ENCODE results near the gene DMTF1. TPM values are rescaled to one million over a fixed set of nuclear protein-coding genes. Genes with fewer than 3 reads are reported as not detected.

The DMTF1 gene
- total RNA-seq, 1 donor from 2014 or later, result 123 TPM

GRCh38 chr7:87146740-87147386, 5.4 kb upstream of the DMTF1 start:
- intact Hi-C loops (cut with micrococcal nuclease), result no loop called here

GRCh38 chr7:87147500-87147899, 4.8 kb upstream of the DMTF1 start:
- intact Hi-C loops (cut with micrococcal nuclease), result no loop called here

DNA sequence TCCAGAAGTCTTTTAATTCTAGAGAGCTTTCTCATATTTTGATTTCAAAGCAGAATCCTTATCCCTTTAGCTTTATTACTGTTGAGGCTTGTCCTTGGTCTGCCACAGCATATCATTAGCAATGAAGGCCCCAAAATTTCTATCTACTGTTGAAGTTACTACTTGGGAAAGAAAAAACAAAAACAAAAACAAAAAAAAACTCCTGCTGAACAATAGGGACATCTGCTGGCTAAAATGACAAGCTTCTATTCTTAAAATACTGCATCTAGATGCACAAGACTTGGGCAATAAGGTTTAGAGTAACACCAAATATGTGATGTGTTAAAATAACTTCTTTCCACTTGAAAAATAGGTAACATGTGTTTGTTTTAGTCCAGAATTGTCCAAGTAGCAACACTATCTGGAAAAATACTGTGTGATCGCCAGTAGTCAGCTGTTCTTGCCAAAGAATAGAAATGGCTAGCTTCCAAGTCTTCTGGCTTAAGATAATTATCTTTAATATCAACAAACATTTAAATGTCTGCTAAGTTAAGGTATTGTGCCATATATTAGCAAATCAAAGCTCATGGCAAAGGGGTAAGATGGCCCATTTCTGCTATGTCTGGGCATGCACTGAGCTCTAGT, 3.8 kb upstream of the DMTF1 start:
- intact Hi-C loops (cut with micrococcal nuclease), result loop anchor here (1.0 kb wide), 3 partner anchors 89 to 222 kb away; no protein-coding TSS in a partner anchor

GRCh38 chr7:87151002-87151728, 1.1 kb upstream of the DMTF1 start:
- intact Hi-C loops (cut with micrococcal nuclease), result loop anchor here (5.0 to 10.0 kb wide), 2 partner anchors 46 to 1064 kb away; no protein-coding TSS in a partner anchor

- intact Hi-C loops (cut with micrococcal nuclease), result loop anchor here (1.0 to 10.0 kb wide), 7 partner anchors 46 to 1063 kb away; partner anchors contain the start of genes CROT, ELAPOR2 and TMEM243
Observed at GRCh38 chr7:87151729-87152111, 533 bp upstream of the DMTF1 start.

- intact Hi-C loops (cut with micrococcal nuclease), result loop anchor here (1.0 to 10.0 kb wide), 9 partner anchors 44 to 1062 kb away; partner anchors contain the start of genes CROT, DBF4, ELAPOR2 and RUNDC3B
Observed at GRCh38 chr7:87152897-87153641, 816 bp downstream of the DMTF1 start.

DNA sequence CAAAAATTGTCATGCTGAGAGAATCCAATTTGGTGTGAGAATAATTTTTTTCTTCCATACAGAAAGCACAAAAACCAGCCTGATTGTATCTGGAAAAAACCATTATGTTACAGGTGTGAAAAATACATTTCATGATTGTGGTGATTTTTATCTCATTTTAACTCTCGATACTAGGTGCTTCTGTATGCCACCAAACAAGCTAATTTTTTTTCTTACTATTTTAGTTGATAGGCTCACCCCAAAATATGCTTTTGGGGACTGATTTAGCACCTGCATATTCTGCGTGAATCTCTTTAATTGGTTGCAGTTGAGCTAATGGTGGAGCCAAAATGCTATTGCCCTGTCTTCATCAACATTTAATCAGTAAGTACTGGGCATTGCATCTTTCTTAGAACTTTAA, 1.9 kb downstream of the DMTF1 start:
- intact Hi-C loops (cut with micrococcal nuclease), result loop anchor here (1.0 to 10.0 kb wide), 3 partner anchors 9 to 1061 kb away; no protein-coding TSS in a partner anchor

DNA sequence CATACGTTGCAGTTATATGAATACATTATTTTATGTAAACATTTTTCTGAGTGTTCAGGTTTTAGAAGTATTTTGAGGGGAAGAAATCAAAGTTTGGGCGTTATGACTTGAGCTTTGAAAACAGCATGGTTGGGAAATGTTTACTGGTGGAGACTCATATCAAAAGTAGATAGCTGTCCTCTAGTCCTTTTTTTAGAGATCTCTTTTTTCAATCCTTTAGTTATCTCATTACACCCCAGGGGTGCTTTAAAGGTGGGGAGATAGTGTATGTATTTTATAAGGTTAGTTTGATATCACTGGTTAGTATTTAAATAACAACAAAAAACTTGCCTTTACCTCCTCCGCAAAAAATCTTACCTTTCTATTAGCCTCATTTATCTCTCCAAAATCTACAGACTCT, 2.3 kb downstream of the DMTF1 start:
- intact Hi-C loops (cut with micrococcal nuclease), result loop anchor here (1.0 to 10.0 kb wide), 3 partner anchors 9 to 1060 kb away; no protein-coding TSS in a partner anchor

- intact Hi-C loops (cut with micrococcal nuclease), result loop anchor here (10.0 kb wide), 1 partner anchor 1059 kb away; no protein-coding TSS in a partner anchor
Observed at GRCh38 chr7:87155788-87156187, 3.5 kb downstream of the DMTF1 start.

GRCh38 chr7:87156709-87157108, 4.5 kb downstream of the DMTF1 start:
- intact Hi-C loops (cut with micrococcal nuclease), result loop anchor here (10.0 kb wide), 1 partner anchor 1058 kb away; no protein-coding TSS in a partner anchor

DNA sequence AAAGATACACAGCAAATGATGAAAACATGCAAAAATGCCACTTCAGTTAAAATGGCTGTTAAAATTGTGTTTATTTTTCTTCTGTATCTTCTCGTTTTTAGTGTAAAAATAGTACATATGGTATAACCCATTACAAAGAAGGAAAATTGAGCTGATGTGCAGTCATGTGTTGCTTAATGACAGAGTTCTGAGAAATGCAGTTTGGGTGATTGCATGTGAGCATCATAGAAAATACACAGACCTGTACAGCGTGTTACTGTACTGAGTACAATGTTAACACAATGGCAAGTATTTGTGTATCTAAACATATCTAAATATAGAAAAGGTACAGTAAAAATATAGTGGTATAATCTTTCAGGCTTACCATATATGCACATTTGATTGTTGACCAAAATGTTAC, 7.3 kb downstream of the DMTF1 start:
- intact Hi-C loops (cut with micrococcal nuclease), result loop anchor here (10.0 kb wide), 1 partner anchor 1055 kb away; no protein-coding TSS in a partner anchor

- intact Hi-C loops (cut with micrococcal nuclease), result loop anchor here (1.0 kb wide), 1 partner anchor 47 kb away; no protein-coding TSS in a partner anchor
Observed at GRCh38 chr7:87164433-87164832, 12.2 kb downstream of the DMTF1 start.

GRCh38 chr7:87170828-87171227, 18.6 kb downstream of the DMTF1 start:
- intact Hi-C loops (cut with micrococcal nuclease), result no loop called here

DNA sequence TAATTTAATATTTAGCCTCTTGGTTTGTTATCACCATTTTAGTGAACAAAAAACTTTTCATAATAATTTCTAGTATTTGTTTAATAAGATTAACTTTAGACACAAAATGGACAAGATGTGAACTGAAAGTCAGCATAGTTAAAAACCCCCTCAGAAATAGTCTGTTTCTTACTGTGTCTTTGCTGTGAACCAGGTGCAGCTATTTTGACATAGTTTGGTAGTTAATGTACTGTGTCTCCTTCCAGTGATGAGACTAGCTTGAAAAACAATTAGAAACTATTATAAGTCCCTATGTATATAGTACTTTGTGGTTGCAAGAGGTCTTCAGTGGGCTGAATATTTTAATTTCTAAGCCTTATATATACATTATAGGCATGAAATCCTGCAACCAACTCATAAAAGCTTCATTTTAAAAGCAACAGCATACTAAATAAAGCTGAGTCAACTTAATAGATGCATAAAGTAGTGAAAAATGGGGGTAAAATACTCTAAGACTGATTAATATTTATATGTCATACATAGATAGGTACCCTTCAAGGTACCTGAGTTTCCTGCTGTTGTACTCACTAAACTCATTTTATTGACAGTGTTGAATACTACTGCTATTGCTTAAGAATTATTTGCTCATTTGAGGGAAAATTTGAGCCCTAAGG, 19.2 kb downstream of the DMTF1 start:
- intact Hi-C loops (cut with micrococcal nuclease), result no loop called here

- intact Hi-C loops (cut with micrococcal nuclease), result loop anchor here (2.0 kb wide), 1 partner anchor 15 kb away; no protein-coding TSS in a partner anchor
Observed at GRCh38 chr7:87173471-87173870, 21.2 kb downstream of the DMTF1 start.

DNA sequence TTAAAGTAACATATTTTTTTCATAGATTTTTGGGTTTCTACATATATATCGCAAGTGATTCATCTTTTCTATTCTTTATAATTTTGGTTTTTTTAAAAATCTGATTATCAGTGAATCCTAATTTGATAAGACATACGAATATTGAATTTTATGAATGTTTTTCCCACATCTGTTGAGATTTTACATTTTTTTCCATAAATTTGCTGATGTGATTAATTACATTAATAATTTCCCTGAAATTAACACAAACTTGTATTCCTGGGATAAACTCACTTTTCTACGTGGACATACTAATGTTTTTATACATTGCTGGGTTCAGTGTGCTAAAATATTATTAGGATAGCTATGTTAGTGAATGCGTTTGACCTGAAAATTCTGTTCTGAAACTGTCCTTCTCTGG, 26.1 kb downstream of the DMTF1 start:
- intact Hi-C loops (cut with micrococcal nuclease), result no loop called here

DNA sequence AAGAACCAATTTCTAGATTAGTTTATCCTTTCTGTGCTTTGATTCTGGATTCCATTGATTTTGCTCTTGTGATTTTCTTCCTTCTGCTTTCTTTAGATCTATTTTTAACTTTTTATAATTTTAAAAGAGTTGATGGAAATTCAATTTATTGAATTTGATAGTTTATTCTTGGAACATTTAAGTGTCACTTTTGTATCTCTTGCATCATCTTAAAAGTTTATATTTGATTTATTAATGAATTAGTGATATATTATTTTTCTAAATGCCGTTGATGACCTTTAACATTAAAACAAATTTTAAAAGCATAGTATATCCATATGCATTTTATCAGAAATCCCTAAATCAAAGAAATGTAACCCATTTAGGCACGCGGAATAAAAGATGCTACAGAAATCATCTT, 26.9 kb downstream of the DMTF1 start:
- intact Hi-C loops (cut with micrococcal nuclease), result loop anchor here (1.0 kb wide), 1 partner anchor 10 kb away; no protein-coding TSS in a partner anchor

DNA sequence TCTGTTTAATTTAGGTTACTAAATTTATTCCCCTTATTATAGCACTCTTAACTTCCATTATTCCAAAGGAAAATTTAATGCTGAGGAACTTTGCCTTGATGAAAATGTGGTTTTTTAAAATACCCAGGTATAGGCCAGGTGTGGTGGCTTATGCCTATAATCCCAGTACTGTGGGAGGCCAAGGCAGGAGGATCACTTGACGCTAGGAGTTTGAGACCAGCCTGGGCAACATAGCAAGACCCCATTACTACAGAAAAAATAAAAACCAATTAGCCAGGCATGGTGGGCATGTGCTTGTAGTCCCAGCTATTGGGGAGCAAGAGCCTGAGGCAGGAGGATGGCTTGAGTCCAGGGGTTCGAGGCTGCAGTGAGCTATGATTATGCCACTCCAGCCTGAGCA, 34.9 kb downstream of the DMTF1 start:
- intact Hi-C loops (cut with micrococcal nuclease), result no loop called here

DNA sequence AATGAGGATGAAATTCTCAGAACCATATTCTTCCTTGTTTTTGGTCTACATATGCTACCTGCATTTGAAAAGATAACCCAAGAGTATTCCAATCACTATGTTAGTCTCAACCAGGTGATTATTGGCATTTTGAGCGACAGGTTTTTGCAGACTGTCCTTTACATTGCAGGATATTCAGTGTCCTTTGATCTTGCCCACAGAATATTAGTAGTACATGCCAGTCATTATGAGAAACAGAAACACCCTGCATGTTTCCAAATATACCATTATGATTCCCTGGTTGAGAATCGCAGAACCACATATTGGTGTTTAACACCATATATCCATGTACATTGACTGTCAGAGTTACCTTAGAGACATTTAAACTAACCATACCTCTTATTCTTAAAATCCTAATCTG, 36.7 kb downstream of the DMTF1 start:
- intact Hi-C loops (cut with micrococcal nuclease), result loop anchor here (1.0 to 2.0 kb wide), 2 partner anchors 10 to 16 kb away; no protein-coding TSS in a partner anchor

- intact Hi-C loops (cut with micrococcal nuclease), result loop anchor here (5.0 kb wide), 1 partner anchor 47 kb away; no protein-coding TSS in a partner anchor
Observed at GRCh38 chr7:87190783-87191182, 38.5 kb downstream of the DMTF1 start.
